GM18502 (cell line): ENCODE data around the gene SLC8B1.

ENCODE experiments used
- ATAC-seq: cut with Tn5 transposase; IDR thresholded peaks from one replicate; pipeline ENCODE4 v1.9.1; 2021; ENCODE audit warnings: mild to moderate bottlenecking; ENCODE audit not compliant: unreplicated experiment, poor library complexity

The SLC8B1 gene

GRCh38 chr12:113297621-113298471, 37.1 kb downstream of the SLC8B1 start:
- ATAC-seq: no peak

- no peak for ATAC-seq
These were observed 37.7 kb downstream of the SLC8B1 start for GRCh38 chr12:113297214-113297587.

DNA sequence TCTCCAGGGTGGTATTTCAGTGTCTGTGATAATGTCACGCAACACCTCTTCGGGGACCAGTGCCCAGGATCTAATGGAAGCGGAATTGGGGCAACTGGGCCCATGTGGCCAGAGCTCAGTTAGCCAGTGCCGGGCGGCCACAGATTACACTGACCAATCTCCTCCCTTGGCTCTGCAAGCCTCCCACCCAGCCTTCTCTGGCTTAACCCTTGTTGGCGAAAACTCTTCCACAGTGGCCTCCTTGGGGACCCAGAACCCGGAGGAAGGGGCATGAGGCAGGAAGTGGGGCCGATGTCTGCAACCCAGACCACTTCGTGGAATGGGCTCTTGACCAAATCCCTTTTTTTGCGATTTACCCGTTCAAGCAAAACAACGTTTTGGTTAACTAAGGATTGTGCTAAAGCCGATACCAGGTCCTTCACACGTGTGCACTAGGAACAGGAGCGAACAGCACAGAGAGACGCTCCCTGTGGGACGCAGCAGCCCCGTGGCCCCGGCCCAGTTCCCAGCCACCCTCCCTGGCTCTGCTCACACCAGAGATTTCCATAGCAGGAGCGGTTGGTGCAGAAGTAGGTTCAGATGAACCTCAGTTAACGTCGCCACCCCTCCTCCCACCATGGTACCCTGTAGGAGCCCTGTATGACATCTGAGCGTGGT, 38.2 kb downstream of the SLC8B1 start:
- no peak for ATAC-seq

DNA sequence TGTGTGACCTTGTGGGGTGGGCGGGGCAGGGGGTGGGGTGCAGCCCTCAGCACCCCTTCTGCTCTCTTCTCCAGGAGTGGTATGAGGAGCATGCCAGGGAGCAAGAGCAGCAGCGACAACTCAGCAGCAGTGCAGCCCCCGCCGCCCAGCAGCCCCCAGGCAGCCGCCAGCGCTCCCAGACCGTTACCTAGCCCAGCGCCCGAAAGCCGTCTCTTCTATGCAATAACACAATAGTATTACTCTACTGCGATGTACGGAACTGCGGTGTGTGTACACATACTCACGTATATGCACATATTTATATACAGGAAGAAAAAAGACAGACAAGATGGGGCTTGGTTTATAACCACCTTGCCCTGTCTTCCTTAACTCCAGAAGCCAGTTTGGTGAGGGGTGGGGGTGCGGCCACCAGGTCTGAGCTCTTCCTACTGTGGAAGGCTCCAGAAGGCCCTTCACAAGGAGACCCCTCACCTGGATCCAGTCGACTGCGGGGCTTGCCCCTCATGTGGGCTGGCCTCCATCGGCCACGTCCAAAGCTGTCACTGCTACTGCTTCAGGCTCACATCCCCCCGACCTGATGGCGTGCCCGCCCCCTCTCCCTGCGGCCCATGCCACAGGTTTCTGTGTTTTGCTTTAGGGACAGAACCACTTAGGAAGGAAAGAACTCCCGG, 38.9 kb downstream of the SLC8B1 start:
- no peak for ATAC-seq

DNA sequence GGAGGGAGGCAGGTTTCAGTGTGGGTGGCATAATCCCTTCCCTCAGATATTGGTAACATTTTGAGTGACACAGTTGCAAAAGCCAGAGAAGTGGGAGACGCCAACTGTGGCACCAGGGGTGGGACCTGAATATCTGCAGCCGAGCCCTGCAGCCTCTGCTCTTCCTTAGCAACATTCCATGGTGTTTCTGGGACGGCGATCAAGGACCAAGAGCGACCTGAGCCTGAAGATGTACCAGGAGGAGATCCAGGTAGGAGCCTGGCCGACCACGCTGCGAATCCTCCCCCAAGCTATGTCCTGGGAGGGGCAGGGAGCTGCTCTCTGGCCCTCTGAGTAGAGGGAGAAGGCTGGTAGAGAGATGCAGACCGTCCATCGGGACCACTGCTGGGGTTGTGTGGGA, 41.8 kb downstream of the SLC8B1 start:
- no peak for ATAC-seq

DNA sequence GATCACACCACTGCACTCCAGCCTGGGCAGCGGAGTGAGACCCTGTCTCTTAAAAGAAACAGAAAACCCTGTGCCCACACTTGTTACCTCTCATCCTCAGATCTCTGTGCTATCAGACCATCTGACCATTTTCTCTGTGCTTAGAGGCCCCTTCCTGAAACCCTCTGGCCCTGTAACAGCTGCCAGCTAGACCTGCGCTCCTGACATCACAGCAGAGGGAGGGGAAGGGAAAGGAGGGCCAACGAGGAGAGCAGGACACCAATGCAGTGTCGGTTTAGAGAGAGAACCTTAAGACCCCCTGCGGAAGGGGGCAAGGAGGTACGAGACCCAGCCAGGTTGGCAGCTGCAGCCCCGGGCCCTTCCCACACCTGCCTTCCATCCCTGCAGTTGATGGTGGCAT, 42.4 kb downstream of the SLC8B1 start:
- ATAC-seq: no peak

DNA sequence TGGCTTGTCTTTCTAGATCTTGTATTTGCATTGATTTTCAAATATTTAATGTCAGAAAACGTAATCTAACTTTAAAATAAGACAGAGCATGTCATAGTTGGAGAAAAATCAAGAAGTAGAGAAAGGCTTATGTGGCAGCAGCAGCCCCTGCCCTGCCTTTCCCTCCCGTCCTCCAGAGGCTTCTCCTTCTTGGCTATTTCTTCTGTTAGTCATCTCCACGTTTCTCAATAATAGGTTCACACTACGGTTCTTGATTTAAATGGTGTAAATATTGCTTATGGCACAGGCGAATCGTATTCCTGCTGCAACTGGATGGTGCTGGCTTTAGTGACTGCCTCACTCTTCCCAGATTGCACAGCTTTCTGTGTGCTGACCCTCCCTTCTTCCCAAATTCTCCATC, 42.8 kb downstream of the SLC8B1 start:
- ATAC-seq: no peak

- no peak for ATAC-seq
These were observed 43.3 kb downstream of the SLC8B1 start for GRCh38 chr12:113291586-113291985.

- no peak for ATAC-seq
These were observed 44.4 kb downstream of the SLC8B1 start for GRCh38 chr12:113290506-113290905.

- no peak for ATAC-seq
These were observed 45.5 kb downstream of the SLC8B1 start for GRCh38 chr12:113289361-113289760.

DNA sequence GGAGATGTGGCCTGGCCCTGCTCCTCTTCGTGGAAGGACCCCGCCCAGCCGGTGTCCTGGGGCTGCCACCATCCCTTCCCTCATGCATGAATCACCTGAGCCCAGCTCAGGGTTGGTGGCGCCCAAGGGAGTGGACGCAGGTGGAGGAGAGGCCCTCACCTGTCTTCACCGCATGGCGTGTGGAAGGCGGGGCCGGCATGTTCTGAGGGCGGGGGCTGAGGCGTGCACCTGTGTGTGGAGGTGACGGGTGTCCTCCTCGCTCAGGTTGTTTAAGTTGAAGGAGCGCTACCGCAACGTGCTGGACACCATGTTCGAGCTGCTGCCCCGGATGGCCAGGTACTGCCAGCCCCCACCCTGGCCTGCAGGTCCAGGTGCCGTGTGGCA, 47.0 kb downstream of the SLC8B1 start:
- ATAC-seq: no peak

GRCh38 chr12:113287146-113287898, 47.6 kb downstream of the SLC8B1 start:
- no peak for ATAC-seq

GRCh38 chr12:113286712-113287111, 48.2 kb downstream of the SLC8B1 start:
- no peak for ATAC-seq

DNA sequence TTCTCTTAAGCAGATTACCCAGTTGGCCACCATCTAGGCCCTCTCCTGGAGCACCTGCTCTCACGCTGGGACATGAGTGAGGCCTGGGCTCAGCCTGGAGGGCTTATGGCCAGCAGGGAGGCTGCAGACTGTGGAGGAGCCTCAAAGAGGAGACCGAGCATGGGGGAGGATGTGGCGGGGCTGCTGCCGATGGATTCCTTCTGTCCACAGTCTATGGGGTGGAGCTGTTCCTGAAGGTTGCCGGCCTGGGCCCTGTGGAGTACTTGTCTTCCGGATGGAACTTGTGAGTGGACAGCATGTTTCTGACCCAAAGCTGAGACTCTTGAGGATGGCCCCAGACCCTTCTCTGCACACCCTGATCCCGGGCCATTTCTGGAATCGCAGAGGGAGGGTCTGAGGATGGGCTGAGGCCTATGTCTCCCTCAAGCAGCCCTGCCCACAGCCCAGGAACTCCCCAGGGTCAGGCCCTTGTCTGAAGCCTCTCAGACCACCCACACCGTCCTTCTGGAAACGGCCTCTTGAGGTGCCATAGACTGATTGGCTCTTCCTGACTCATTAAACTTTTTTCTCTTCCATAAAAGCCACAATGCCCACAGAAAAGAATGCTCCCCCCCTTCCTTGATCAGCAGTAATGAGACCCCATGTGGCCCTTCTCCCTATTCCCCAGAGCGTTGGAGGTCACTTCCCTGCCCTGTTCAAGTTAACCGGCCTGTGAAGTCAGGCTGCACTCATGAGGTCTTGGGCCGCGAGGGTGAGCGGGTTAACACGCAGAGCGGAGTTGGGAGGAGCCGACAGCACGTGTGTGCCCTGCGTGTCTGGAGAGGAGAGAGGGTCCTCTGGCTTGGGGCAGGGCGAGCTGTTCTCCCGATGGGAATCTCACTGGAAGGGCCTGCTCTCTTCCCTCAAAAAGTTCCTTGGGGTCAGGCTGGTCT, 49.0 kb downstream of the SLC8B1 start:
- no peak for ATAC-seq

- ATAC-seq: no peak
These were observed 50.2 kb downstream of the SLC8B1 start for GRCh38 chr12:113284751-113285150.

- ATAC-seq: no peak
These were observed 56.3 kb downstream of the SLC8B1 start for GRCh38 chr12:113278633-113279032.

DNA sequence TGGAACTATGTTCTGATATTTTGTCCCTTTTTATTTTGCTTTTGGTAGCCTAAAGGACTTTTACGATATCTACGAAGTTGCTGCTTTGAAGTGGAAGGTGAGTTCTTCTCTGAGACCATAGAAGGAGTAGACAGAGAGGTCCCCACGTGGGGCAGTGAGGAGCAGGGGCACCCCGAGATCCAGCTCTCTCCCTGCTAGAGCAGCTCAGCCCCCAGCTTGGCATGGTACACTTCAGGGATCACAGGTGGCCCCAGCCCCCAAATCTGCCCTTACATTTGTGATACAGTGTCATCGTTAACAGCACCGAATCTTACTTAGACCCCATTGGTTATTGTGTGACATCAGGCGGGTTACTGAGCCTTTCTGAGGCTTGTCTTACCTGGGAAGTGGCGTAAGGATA, 56.8 kb downstream of the SLC8B1 start:
- ATAC-seq: no peak

DNA sequence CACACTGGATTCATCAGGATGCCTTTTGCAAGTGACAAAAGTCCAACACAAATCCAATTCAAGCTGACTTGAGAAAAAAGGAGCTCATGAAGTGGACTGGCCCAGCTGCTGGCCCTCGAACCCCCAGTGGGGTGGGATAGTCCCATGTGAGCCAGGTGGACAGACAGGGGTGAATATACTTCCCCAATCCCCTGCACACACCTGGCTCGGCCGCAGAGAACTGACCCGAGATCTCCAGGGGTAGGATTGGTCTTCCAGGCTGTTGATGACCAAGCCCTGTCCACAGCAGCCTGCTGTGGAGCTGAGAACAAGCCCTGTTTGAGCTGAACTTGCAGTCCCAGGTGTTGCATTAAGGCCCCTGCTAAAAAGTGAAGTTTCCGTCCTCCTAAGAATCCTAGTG, 57.4 kb downstream of the SLC8B1 start:
- no peak for ATAC-seq

DNA sequence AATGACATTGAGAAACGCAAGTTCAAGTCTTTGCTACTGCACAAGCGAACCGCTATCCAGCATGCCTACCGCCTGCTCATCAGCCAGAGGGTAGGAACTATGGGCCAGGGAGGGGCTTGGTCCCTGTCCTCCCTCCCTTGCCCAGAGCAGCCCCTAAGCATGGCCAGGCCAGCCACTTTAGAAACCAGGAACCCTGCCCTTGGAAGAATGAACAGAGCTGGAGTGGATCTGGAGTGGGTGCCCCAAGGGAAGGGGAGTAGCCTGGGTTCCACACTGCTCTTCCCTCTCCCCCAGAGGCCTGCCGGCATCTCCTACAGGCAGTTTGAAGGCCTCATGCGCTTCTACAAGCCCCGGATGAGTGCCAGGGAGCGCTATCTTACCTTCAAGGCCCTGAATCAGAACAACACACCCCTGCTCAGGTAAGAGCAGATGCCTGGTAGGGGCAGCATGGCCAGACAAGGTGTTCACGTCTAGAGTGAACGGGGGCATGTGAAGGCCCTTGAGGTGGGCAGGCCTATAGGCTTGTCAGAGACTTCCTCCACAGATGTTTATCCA, 57.9 kb downstream of the SLC8B1 start:
- no peak for ATAC-seq
